A549 (cell line): ENCODE results near the gene PSEN2. TPM values are rescaled to one million over a fixed set of nuclear protein-coding genes. Genes with fewer than 3 reads are reported as not detected.

ENCODE experiments used
- ATAC-seq, 2 experiments: fragments of 200-7000 bp in 1 of 2; fragments of >200 bp in 1 of 2; cut with Nextera tagmentation in 1 of 2; cut with Tn5 transposase in 1 of 2; 3 replicates each; pipeline versions ENCODE4 v1.8.0 to v1.9.1; 2018 to 2020; ENCODE audit warnings: mild to moderate bottlenecking in 1 of 2, moderate library complexity in 1 of 2
- CTCF ChIA-PET: fragments of 300-600 bp; sonication (Branson Sonifier 250); formaldehyde crosslinking; extraction: SDS; loops from one replicate; lab custom pipeline; 2021; ENCODE audit warnings: antibody characterized with exemption, inconsistent platforms; lab: Yijun Ruan, JAX
- POLR2A ChIA-PET: fragments of 350-600 bp; formaldehyde crosslinking; extraction: SDS; loops from one replicate; lab custom pipeline; 2021; ENCODE audit warnings: antibody characterized with exemption, inconsistent platforms; lab: Yijun Ruan, JAX
- DNase-seq, 2 experiments: peaks; one replicate each; pipeline versions ENCODE4 v3.0.0 to v3.0.0-alpha.2; 2011 to 2016; ENCODE audit warnings: low read depth in 1 of 2, low spot score in 1 of 2
- FAIRE-seq: peaks from 2 replicates; lab custom pipeline; 2011; peaks lifted over from hg19 to GRCh38; lab: Jason Lieb, UNC
- H3K27ac ChIP-seq, 2 experiments: fragments of >200 bp; sonication (Bioruptor Twin); formaldehyde crosslinking; 3 replicates each; pipeline ENCODE4 v1.5.1; 2016 to 2017
- H3K4me1 ChIP-seq: fragments of >200 bp; sonication (Bioruptor Twin); formaldehyde crosslinking; 3 replicates; pipeline ENCODE4 v1.6.1; 2016
- H3K4me2 ChIP-seq: fragments of >200 bp; sonication (Bioruptor Twin); formaldehyde crosslinking; 3 replicates; pipeline ENCODE4 v1.6.1; 2016
- H3K4me3 ChIP-seq: fragments of >200 bp; sonication (Bioruptor Twin); formaldehyde crosslinking; 3 replicates; pipeline ENCODE4 v1.5.1; 2016
- H3K9me3 ChIP-seq: fragments of >200 bp; sonication (Bioruptor Twin); formaldehyde crosslinking; 3 replicates; pipeline ENCODE4 v1.6.1; 2016
- CHD4 ChIP-seq: fragments of 200-600 bp; sonication (generic); IDR thresholded peaks from 2 replicates; pipeline ENCODE4 v1.6.1; 2016; ENCODE audit warnings: antibody characterized with exemption, mild to moderate bottlenecking, borderline replicate concordance
- CTCF ChIP-seq: fragments of >200 bp; sonication (Bioruptor Twin); formaldehyde crosslinking; IDR thresholded peaks from 3 replicates; pipeline ENCODE4 v1.5.1; 2016
- EHF ChIP-seq: fragments of 250-450 bp; sonication (Bioruptor Pico); IDR thresholded peaks from 2 replicates; pipeline ENCODE4 v1.5.0; 2020; ENCODE audit warnings: mild to moderate bottlenecking
- ELK1 ChIP-seq: fragments of 150-350 bp; IDR thresholded peaks from 2 replicates; pipeline ENCODE4 v1.6.1; 2014; ENCODE audit warnings: low read depth, mild to moderate bottlenecking, low read length
- EP300 ChIP-seq, 2 experiments: fragments of >200 bp; sonication (Bioruptor Twin); formaldehyde crosslinking; IDR thresholded peaks; 2 replicates in 1 of 2; 3 replicates in 1 of 2; pipeline ENCODE4 v1.6.1; 2016 to 2017
- FOSL2 ChIP-seq, 2 experiments: fragments of 450-650 bp in 1 of 2; fragments of >200 bp in 1 of 2; sonication (Bioruptor Twin) in 1 of 2; formaldehyde crosslinking; IDR thresholded peaks; 2 replicates each; pipeline versions ENCODE4 v1.5.0 to v1.6.1; 2016 to 2020; ENCODE audit warnings: mild to moderate bottlenecking in 1 of 2, moderate library complexity in 1 of 2
- GATA3 ChIP-seq: IDR thresholded peaks from 2 replicates; pipeline ENCODE4 v1.6.1; 2012; ENCODE audit warnings: borderline replicate concordance
- HEYL ChIP-seq: fragments of 250-450 bp; sonication (Bioruptor Pico); IDR thresholded peaks from 2 replicates; pipeline ENCODE4 v1.8.0; 2021; ENCODE audit warnings: mild to moderate bottlenecking, moderate library complexity
- HOXB13 ChIP-seq: fragments of 250-450 bp; sonication (Bioruptor Pico); IDR thresholded peaks from 2 replicates; pipeline ENCODE4 v1.5.0; 2020; ENCODE audit warnings: low read depth, mild to moderate bottlenecking, moderate library complexity
- JUNB ChIP-seq: fragments of >200 bp; sonication (Bioruptor Twin); formaldehyde crosslinking; IDR thresholded peaks from 2 replicates; pipeline ENCODE4 v1.6.1; 2016
- KDM1A ChIP-seq: fragments of 200-600 bp; sonication (generic); IDR thresholded peaks from 2 replicates; pipeline ENCODE4 v1.6.1; 2016; ENCODE audit warnings: low read depth, mild to moderate bottlenecking
- MYC ChIP-seq: IDR thresholded peaks from 2 replicates; pipeline ENCODE4 v1.6.1; 2012; ENCODE audit warnings: mild to moderate bottlenecking, inconsistent platforms, low read length, improper control_type of control experiment, borderline replicate concordance
- NPAS2 ChIP-seq: fragments of 250-450 bp; sonication (Bioruptor Pico); IDR thresholded peaks from 2 replicates; pipeline ENCODE4 v1.8.0; 2022; ENCODE audit warnings: mild to moderate bottlenecking, moderate library complexity, borderline replicate concordance
- PHF8 ChIP-seq: fragments of 200-600 bp; sonication (generic); IDR thresholded peaks from 2 replicates; pipeline ENCODE4 v1.6.1; 2016; ENCODE audit warnings: low read depth, mild to moderate bottlenecking, antibody characterized with exemption, moderate library complexity, borderline replicate concordance
- RARB ChIP-seq: fragments of 250-450 bp; sonication (Bioruptor Pico); IDR thresholded peaks from 2 replicates; pipeline ENCODE4 v1.8.0; 2021; ENCODE audit warnings: mild to moderate bottlenecking, moderate library complexity
- RCOR1 ChIP-seq: fragments of 150-350 bp; IDR thresholded peaks from 2 replicates; pipeline ENCODE4 v1.6.1; 2014; ENCODE audit warnings: antibody characterized with exemption, low read length, low read depth
- RFX5 ChIP-seq: fragments of 450-650 bp; IDR thresholded peaks from 2 replicates; pipeline ENCODE4 v1.7.1; 2014; ENCODE audit warnings: antibody characterized with exemption, mild to moderate bottlenecking, moderate library complexity
- RNF2 ChIP-seq: fragments of 200-600 bp; sonication (generic); IDR thresholded peaks from 2 replicates; pipeline ENCODE4 v1.6.1; 2016; ENCODE audit warnings: low read depth, mild to moderate bottlenecking, antibody characterized with exemption, moderate library complexity, borderline replicate concordance
- SMC3 ChIP-seq: fragments of >200 bp; sonication (Bioruptor Twin); formaldehyde crosslinking; IDR thresholded peaks from 3 replicates; pipeline ENCODE4 v1.6.1; 2018; ENCODE audit warnings: inconsistent platforms
- SREBF2 ChIP-seq: fragments of 450-650 bp; IDR thresholded peaks from 2 replicates; pipeline ENCODE4 v1.6.1; 2014; ENCODE audit warnings: mild to moderate bottlenecking, moderate library complexity
- TFCP2L1 ChIP-seq: fragments of 250-450 bp; sonication (Bioruptor Pico); IDR thresholded peaks from 2 replicates; pipeline ENCODE4 v1.5.0; 2021; ENCODE audit warnings: mild to moderate bottlenecking
- TP53 ChIP-seq: fragments of 250-450 bp; sonication (Bioruptor Pico); IDR thresholded peaks from 2 replicates; pipeline ENCODE4 v1.5.0; 2021; ENCODE audit warnings: mild to moderate bottlenecking, moderate library complexity
- ZFP36 ChIP-seq: fragments of 450-650 bp; IDR thresholded peaks from 2 replicates; pipeline ENCODE4 v1.6.1; 2014; ENCODE audit warnings: borderline replicate concordance; ENCODE audit not compliant: partially characterized antibody
- WGBS: methylation state at CpG from one replicate; pipeline ENCODE4 v1.1.6; 2017; ENCODE audit errors: missing lambda C conversion rate; 5-methylcytosine and 5-hydroxymethylcytosine counted together
- polyA plus RNA-seq, 4 experiments: library from polyadenylated mRNA; depleted of rRNA in 3 of 4; stranded (reverse); fragments of >200 nt; fragmentation: RNase III in 1 of 4; extraction: RNeasy Plus Mini Kit Qiagen cat#74134 plus additional on column Dnase treatment in 1 of 4; gene quantifications; 2 replicates in 3 of 4; 3 replicates in 1 of 4; pipeline ENCODE4 v1.2.3, GENCODE V29; 2011 to 2017

The PSEN2 gene
- polyA plus RNA-seq, 2 of the 4 experiments (the other 2 are of a cell fraction) = 23.4 to 24.2 TPM

- POLR2A ChIA-PET = no interaction called here
- DNase-seq = no peak
- no peak for FAIRE-seq
Observed at GRCh38 chr1:226891346-226891745, 20.9 kb downstream of the PSEN2 start.

GRCh38 chr1:226891846-226892523, 21.6 kb downstream of the PSEN2 start:
- Histone ChIP-seq H3K4me2 (no peak overlapping the region), H3K4me3 (no peak overlapping the region), H3K9me3 (no peaks in the 10 kb centered on the region), H3K4me1 (no peaks in the 10 kb centered on the region), H3K27ac (no peak overlapping the region)
- no peak for FAIRE-seq
- DNase-seq = no peak
- TF ChIP-seq KDM1A (no peak), CTCF (no peak), GATA3 (no peak), SREBF2 (no peak), EP300 (IDR thresholded peaks at IDR 0.05) (no peak), HEYL (CRISPR knock-in tag) (no peak), RCOR1 (no peak), CHD4 (no peak), RARB (CRISPR knock-in tag) (no peak), PHF8 (no peak), SMC3 (no peak), HOXB13 (CRISPR knock-in tag) (no peak), TFCP2L1 (CRISPR knock-in tag) (no peak), NPAS2 (no peak), FOSL2 (IDR thresholded peaks at IDR 0.05) (no peak), FOSL2 (CRISPR knock-in tag; IDR thresholded peaks at IDR 0.05) (no peak), RNF2 (no peak), EHF (CRISPR knock-in tag) (no peak), TP53 (CRISPR knock-in tag) (no peak), ZFP36 (no peak)
- no peak; a peak in 1 of 6 replicates for ATAC-seq
- CTCF ChIA-PET = interaction anchor here (0.6 kb wide), 1 partner anchor 224 kb away, joined by 3 read pairs; no protein-coding TSS in a partner anchor
- POLR2A ChIA-PET = no interaction called here
- WGBS = 92% methylated on average over 17 of the region's 17 CpGs

More at GRCh38 chr1:226891346-226891745, 20.9 kb downstream of the PSEN2 start:
- Histone ChIP-seq H3K4me3 (no peak overlapping the region), H3K27ac (no peak overlapping the region), H3K9me3 (no peaks in the 10 kb centered on the region), H3K4me1 (no peaks in the 10 kb centered on the region), H3K4me2 (no peak overlapping the region)
- TF ChIP-seq SREBF2 (no peak), RNF2 (no peak), MYC (no peak), RARB (CRISPR knock-in tag) (no peak), SMC3 (no peak), ELK1 (no peak), RFX5 (no peak), JUNB (no peak)
- CTCF ChIA-PET = no interaction called here
- 81% methylated on average over 11 of the region's 11 CpGs for WGBS
- no peak for ATAC-seq
